OCI-LY1 (cell line): ENCODE data around the gene SDK2.

Source experiments
- H2AFZ ChIP-seq: fragments of 200-600 bp; sonication (generic), shearing (Covaris generic); 2 replicates; pipeline ENCODE4 v1.6.0; 2014; ENCODE audit warnings: antibody characterized with exemption, mild to moderate bottlenecking, low read length
- H3F3A ChIP-seq: fragments of 200-600 bp; sonication (generic), shearing (Covaris generic); 2 replicates; pipeline ENCODE4 v1.6.0; 2014; ENCODE audit warnings: mild to moderate bottlenecking, antibody characterized with exemption, low read length, moderate library complexity; ENCODE audit not compliant: insufficient read depth
- H3K27ac ChIP-seq: fragments of 200-600 bp; sonication (generic); 2 replicates; pipeline ENCODE4 v1.5.1; 2014; ENCODE audit warnings: low read length, mixed run types, mild to moderate bottlenecking, low read depth; ENCODE audit not compliant: poor library complexity, severe bottlenecking
- H3K27me3 ChIP-seq: fragments of 200-600 bp; sonication (generic); 2 replicates; pipeline ENCODE4 v1.6.0; 2014; ENCODE audit warnings: antibody characterized with exemption, mild to moderate bottlenecking, low read length, moderate library complexity; ENCODE audit not compliant: insufficient read depth
- H3K36me3 ChIP-seq: fragments of 200-600 bp; sonication (generic); 2 replicates; pipeline ENCODE4 v1.6.1; 2014; ENCODE audit warnings: mild to moderate bottlenecking, antibody characterized with exemption, low read length, moderate library complexity, mixed read lengths; ENCODE audit not compliant: insufficient read depth
- H3K4me1 ChIP-seq: fragments of 200-600 bp; sonication (generic); 2 replicates; pipeline ENCODE4 v1.5.1; 2014; ENCODE audit warnings: mild to moderate bottlenecking, low read length, moderate library complexity; ENCODE audit not compliant: insufficient read depth, severe bottlenecking
- H3K4me2 ChIP-seq: fragments of 200-600 bp; sonication (generic), shearing (Covaris generic); 2 replicates; pipeline ENCODE4 v1.6.1; 2014; ENCODE audit warnings: low read length
- H3K4me3 ChIP-seq: fragments of 200-600 bp; sonication (generic); 2 replicates; pipeline ENCODE4 v1.5.1; 2014; ENCODE audit warnings: low read length, low read depth, mild to moderate bottlenecking, mixed read lengths; ENCODE audit not compliant: poor library complexity, severe bottlenecking
- H3K79me2 ChIP-seq: fragments of 200-600 bp; shearing (Covaris generic); 2 replicates; pipeline ENCODE4 v1.6.1; 2016; ENCODE audit warnings: mixed run types, low read length, mixed read lengths; ENCODE audit not compliant: insufficient read depth
- H3K9ac ChIP-seq: fragments of 200-600 bp; sonication (generic), shearing (Covaris generic); 2 replicates; pipeline ENCODE4 v1.6.1; 2014; ENCODE audit warnings: mild to moderate bottlenecking, low read length, mixed read lengths
- H3K9me2 ChIP-seq: fragments of 200-600 bp; sonication (generic), shearing (Covaris generic); 2 replicates; pipeline ENCODE4 v1.6.1; 2014; ENCODE audit warnings: low read depth, mild to moderate bottlenecking, low read length, mixed read lengths
- H3K9me3 ChIP-seq: fragments of 200-600 bp; shearing (Covaris generic); 2 replicates; pipeline ENCODE4 v1.6.1; 2014; ENCODE audit warnings: low read length, mixed read lengths
- H4K20me1 ChIP-seq: fragments of 200-600 bp; sonication (generic), shearing (Covaris generic); 2 replicates; pipeline ENCODE4 v1.6.0; 2016; ENCODE audit warnings: mild to moderate bottlenecking, low read length; ENCODE audit not compliant: insufficient read depth
- EZH2 ChIP-seq: fragments of 200-600 bp; sonication (generic), shearing (Covaris generic); IDR thresholded peaks from 2 replicates; pipeline ENCODE4 v1.8.0; 2017; ENCODE audit warnings: borderline replicate concordance, mixed run types, mild to moderate bottlenecking, antibody characterized with exemption, low read length, moderate library complexity, mixed read lengths
- TF ChIP-seq, protein P1 (sequence below): fragments of 200-600 bp; sonication (generic), shearing (Covaris generic); IDR thresholded peaks from 2 replicates; pipeline ENCODE4 v1.5.1; 2017; ENCODE audit warnings: mild to moderate bottlenecking, antibody characterized with exemption, low read length, moderate library complexity, mixed read lengths

Gene SDK2

DNA sequence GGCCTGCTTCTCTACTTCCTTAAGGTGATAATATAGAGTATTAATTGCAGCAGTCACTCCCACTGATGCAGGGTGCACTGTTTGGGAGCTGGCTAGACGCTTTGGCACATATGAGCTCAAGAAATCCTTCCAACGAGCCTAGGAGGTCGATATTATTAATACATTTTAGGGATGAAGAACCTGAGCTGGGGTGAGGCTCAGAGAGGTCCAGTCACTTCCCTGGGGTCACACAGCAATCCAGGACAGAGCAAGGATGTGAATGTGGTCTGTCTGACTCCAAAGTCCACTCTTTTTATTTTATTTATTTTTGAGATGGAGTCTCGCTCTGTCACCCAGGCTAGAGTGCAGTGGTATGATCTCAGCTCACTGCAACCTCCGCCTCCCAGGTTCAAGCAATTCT, 176.0 kb downstream of the SDK2 start:
- Histone ChIP-seq H3K4me1 (no peaks in the 10 kb centered on the region), H3K79me2 (no peaks in the 10 kb centered on the region), H3K9me2 (no peaks in the 10 kb centered on the region), H3K4me2 (no peak overlapping the region), H4K20me1 (no peaks in the 10 kb centered on the region), H3K4me3 (no peak overlapping the region), H3K36me3 (no peaks in the 10 kb centered on the region), H3K9me3 (no peaks in the 10 kb centered on the region), H3K9ac (no peak overlapping the region), H3K27me3 (no peaks in the 10 kb centered on the region; the same call in 1 of the 2 replicates), H2AFZ (no peak overlapping the region), H3K27ac (no peak overlapping the region), H3F3A (no peaks in the 10 kb centered on the region)
- TF ChIP-seq EZH2 = no peak
- TF ChIP-seq, protein P1, sequence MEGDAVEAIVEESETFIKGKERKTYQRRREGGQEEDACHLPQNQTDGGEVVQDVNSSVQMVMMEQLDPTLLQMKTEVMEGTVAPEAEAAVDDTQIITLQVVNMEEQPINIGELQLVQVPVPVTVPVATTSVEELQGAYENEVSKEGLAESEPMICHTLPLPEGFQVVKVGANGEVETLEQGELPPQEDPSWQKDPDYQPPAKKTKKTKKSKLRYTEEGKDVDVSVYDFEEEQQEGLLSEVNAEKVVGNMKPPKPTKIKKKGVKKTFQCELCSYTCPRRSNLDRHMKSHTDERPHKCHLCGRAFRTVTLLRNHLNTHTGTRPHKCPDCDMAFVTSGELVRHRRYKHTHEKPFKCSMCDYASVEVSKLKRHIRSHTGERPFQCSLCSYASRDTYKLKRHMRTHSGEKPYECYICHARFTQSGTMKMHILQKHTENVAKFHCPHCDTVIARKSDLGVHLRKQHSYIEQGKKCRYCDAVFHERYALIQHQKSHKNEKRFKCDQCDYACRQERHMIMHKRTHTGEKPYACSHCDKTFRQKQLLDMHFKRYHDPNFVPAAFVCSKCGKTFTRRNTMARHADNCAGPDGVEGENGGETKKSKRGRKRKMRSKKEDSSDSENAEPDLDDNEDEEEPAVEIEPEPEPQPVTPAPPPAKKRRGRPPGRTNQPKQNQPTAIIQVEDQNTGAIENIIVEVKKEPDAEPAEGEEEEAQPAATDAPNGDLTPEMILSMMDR = no peak

DNA sequence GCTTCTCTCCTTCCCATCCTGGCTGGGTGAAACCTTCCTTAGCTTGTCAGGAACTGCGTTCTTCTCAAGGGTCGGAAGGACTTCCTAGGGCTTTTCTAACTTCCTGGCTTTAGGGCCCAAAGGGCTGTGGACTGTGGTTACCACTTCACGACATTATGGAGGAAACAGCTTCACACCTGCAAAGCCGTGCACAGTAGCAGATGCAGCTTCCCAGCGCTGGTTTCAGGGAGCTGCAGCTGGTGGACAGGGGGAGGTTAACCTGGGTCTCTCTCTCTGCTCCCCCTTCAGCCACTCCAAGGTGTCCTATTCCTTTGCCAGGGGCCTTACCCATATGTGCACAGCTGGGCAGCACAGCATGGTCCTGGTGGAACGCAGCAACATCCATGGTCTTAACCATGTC, 176.6 kb downstream of the SDK2 start:
- Histone ChIP-seq H3K27me3 (no peaks in the 10 kb centered on the region; the same call in 1 of the 2 replicates), H3K4me3 (no peak overlapping the region), H3K9me3 (no peaks in the 10 kb centered on the region), H3K4me1 (no peaks in the 10 kb centered on the region), H3K79me2 (no peaks in the 10 kb centered on the region), H3K27ac (no peak overlapping the region), H4K20me1 (no peaks in the 10 kb centered on the region), H2AFZ (no peak overlapping the region), H3K4me2 (no peak overlapping the region), H3F3A (no peaks in the 10 kb centered on the region), H3K9ac (no peak overlapping the region), H3K36me3 (no peaks in the 10 kb centered on the region), H3K9me2 (no peaks in the 10 kb centered on the region)
- TF ChIP-seq EZH2 = no peak
- TF ChIP-seq, protein P1 = no peak

DNA sequence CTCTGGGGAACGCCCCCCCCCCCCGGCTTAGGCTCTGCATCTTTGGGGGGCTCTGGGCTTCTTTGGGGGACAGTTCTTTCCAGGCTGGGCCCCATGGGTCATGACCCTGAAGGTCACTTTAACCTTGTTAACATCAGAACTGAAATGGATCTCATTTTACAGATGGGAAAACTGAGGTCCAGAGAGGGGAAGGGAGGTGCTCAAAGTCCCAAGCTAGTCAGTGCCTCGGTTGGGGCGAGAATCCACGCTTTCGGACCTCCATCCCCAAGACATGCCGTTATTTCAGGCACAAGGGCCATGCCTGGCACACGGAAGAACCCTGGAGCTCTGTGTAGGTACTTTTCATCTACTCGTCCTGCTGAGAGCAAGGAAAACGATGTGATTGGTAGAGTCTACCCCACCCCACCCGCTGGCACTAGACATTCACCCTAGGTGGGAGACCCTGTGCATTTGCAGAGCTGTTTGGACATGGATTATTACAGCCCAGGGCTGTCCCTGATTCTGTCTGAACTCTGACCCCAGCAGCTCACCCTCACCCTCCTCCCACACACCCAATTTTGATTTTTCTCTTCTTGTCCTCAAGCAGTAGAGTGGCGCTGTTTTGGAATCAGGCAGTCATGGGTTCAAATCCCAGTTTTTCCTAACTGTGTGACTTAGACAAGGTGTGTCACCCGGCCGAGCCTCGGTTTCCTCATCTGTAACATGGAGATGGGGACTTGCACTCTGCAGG, 177.4 kb downstream of the SDK2 start:
- Histone ChIP-seq H3K4me2 (no peak overlapping the region), H3K4me3 (no peak overlapping the region), H3K36me3 (no peaks in the 10 kb centered on the region), H4K20me1 (no peaks in the 10 kb centered on the region), H3F3A (no peaks in the 10 kb centered on the region), H3K4me1 (no peaks in the 10 kb centered on the region), H3K27ac (no peak overlapping the region), H3K79me2 (no peaks in the 10 kb centered on the region), H2AFZ (no peak overlapping the region), H3K9me2 (no peaks in the 10 kb centered on the region), H3K9ac (no peak overlapping the region), H3K9me3 (no peaks in the 10 kb centered on the region), H3K27me3 (no peaks in the 10 kb centered on the region)
- no peak for TF ChIP-seq EZH2

DNA sequence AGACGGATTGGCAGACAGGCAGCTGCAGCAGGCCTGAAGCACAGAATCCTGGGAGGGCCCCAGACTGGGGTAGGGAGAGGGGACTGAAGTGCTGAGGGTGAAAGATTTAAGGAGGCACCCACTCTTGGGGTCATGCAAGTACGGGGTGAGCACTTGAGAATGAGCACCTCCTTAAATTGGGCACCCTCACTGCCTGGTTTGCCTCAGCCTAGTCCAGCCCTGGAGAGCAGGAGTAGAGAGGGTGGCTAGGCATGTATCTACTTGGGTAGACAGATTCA, 178.4 kb downstream of the SDK2 start:
- H3K9me3 ChIP-seq = no peaks in the 10 kb centered on the region

More for the DNA sequence above, 178.4 kb downstream of the SDK2 start:
- no peaks in the 10 kb centered on the region for H4K20me1 ChIP-seq
- H3K27me3 ChIP-seq = no peaks in the 10 kb centered on the region
- H3K27ac ChIP-seq = no peak overlapping the region
- H2AFZ ChIP-seq = no peak overlapping the region
- no peaks in the 10 kb centered on the region for H3F3A ChIP-seq
- no peak overlapping the region for H3K4me2 ChIP-seq
- TF ChIP-seq, protein P1 = no peak
- no peak for TF ChIP-seq EZH2
- no peaks in the 10 kb centered on the region for H3K36me3 ChIP-seq
- H3K4me1 ChIP-seq = no peaks in the 10 kb centered on the region
- no peak overlapping the region for H3K9ac ChIP-seq
- no peak overlapping the region for H3K4me3 ChIP-seq
- no peaks in the 10 kb centered on the region for H3K79me2 ChIP-seq
- H3K9me2 ChIP-seq = no peaks in the 10 kb centered on the region
